ENCODE results near the gene COL6A1. TPM values are rescaled to one million over a fixed set of nuclear protein-coding genes. Genes with fewer than 3 reads are reported as not detected.

The COL6A1 gene
- total RNA-seq, 1 donor = 538 TPM

DNA sequence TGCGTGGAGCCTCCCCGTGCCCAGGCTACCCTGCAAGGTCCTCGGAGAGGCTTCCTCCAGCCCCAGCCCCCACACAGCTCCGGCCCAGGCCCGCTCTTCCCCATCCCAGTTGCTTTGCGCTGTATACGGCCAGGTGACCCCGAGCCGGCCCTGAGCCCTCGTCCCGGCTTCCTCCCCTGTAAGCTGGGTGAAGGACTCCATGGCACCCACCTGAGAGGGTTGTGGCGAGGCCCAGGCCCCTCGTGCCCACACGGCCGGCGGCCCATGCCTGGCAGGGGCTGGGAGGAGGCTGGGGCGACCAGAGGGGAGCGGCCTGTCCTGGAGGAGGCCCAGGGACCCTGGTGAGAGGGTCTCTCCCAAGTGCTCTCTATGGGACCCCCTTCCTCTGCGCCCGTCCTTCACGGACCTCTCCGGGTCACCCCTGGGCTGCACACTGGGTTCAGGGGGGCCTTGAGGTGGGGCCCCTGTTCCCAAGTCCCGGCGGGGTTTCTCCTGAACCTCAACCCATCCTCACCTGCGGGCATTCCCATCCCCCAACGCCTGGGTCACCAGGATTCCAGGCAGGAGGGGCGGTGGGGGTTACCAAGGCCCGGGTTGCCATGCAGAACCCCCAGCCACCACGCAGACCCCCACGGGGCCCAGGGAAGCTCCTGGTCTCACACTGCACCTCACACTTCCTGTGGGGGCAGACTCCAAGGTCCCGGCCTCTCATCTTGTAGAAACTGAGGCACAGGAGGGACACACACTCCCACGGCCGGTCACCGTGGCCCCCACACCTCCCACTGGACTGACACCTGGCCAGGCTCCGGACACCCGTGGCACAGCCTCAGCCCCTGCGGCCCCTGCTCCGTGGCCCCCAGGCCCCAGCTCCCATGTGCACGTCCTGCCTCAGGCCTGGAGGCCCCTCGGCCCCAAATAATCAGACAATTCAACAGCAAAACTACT is 25.2 kb downstream of the COL6A1 start:
- TF ChIP-seq, protein P1, sequence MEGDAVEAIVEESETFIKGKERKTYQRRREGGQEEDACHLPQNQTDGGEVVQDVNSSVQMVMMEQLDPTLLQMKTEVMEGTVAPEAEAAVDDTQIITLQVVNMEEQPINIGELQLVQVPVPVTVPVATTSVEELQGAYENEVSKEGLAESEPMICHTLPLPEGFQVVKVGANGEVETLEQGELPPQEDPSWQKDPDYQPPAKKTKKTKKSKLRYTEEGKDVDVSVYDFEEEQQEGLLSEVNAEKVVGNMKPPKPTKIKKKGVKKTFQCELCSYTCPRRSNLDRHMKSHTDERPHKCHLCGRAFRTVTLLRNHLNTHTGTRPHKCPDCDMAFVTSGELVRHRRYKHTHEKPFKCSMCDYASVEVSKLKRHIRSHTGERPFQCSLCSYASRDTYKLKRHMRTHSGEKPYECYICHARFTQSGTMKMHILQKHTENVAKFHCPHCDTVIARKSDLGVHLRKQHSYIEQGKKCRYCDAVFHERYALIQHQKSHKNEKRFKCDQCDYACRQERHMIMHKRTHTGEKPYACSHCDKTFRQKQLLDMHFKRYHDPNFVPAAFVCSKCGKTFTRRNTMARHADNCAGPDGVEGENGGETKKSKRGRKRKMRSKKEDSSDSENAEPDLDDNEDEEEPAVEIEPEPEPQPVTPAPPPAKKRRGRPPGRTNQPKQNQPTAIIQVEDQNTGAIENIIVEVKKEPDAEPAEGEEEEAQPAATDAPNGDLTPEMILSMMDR (IDR thresholded peaks at IDR 0.05; ENCODE audit: insufficient read depth, low read depth, low read length) = no peak
- H3K4me3 ChIP-seq (ENCODE audit: low read depth, low read length) = no peak overlapping the region
- no peak for DNase-seq (ENCODE audit: low read depth)

DNA sequence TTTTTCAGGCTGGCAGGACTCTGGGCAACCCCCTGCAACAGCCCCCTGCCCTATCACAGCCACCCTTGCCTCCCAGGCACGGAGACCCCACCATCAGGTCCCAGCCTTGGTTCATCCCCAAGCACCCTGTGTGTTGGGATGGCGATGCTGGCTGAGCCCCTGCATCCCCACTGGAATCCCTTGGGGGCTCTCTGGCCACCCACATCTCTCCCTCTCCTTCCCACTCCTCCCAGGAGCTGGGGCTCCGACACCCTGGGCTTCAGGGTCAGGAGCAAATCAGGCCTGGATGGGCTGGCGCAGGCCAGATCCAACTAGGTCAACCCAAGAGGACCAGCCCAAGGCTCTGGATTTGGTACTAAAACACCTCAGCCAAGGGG is 25.9 kb downstream of the COL6A1 start:
- TF ChIP-seq, protein P1 (IDR thresholded peaks at IDR 0.05; ENCODE audit: insufficient read depth, low read depth, low read length) = no peak
- no peak for DNase-seq (ENCODE audit: low read depth)
- H3K4me3 ChIP-seq (ENCODE audit: low read depth, low read length) = no peak overlapping the region

DNA sequence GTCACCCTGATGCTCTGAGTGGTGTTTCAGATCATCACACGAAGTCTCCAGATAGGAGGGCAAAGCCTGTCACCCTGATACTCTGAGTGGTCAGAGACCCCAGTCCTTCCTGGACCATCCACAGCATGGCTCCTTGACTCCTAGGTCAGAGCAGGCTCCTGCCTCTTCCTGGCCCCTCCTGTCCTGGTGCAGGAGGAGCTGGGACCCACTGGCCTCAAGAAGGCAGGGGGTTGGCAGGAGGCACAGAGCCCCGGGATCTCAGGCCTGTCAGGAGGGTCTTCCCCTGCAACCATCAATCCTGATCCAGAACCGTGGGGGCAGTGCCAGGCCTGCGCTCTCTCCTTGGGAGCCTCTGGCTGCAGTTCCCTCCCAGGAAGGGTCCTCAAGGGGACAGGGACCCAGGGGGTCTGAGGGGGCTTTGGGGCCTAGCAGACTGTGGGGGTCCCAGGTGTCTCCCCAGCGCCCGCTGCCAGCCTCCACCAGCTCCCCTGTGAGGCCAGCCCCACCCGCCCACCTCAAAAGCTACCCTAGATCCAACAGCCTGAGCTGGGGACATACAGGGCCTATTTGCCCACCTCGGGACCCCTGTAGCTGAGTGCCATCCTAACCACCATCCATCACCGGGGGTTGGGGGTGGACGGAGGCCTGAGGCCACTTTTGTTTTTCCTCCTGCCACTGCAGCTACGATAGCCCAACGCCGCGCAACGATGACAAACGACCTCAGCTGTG is 27.5 kb downstream of the COL6A1 start:
- TF ChIP-seq, protein P1 (IDR thresholded peaks at IDR 0.05; ENCODE audit: insufficient read depth, low read depth, low read length) = no peak
- no peak overlapping the region for H3K4me3 ChIP-seq (ENCODE audit: low read depth, low read length)

GRCh38 chr21:46009951-46010705 is 28.6 kb downstream of the COL6A1 start:
- DNase-seq (ENCODE audit: low read depth) = no peak

More for the DNA sequence above, 27.5 kb downstream of the COL6A1 start:
- DNase-seq (ENCODE audit: low read depth) = no peak

GRCh38 chr21:46011267-46011967 is 29.8 kb downstream of the COL6A1 start:
- TF ChIP-seq, protein P1 (IDR thresholded peaks at IDR 0.05; ENCODE audit: insufficient read depth, low read depth, low read length) = no peak
- DNase-seq (ENCODE audit: low read depth) = no peak

More at GRCh38 chr21:46009951-46010705, 28.6 kb downstream of the COL6A1 start:
- TF ChIP-seq, protein P1 (IDR thresholded peaks at IDR 0.05; ENCODE audit: insufficient read depth, low read depth, low read length) = no peak
- H3K4me3 ChIP-seq (ENCODE audit: low read depth, low read length) = no peak overlapping the region

GRCh38 chr21:46012154-46012553 is 30.6 kb downstream of the COL6A1 start:
- TF ChIP-seq, protein P1 (IDR thresholded peaks at IDR 0.05; ENCODE audit: insufficient read depth, low read depth, low read length) = no peak
- H3K4me3 ChIP-seq (ENCODE audit: low read depth, low read length) = no peak overlapping the region
- DNase-seq (ENCODE audit: low read depth) = no peak

More at GRCh38 chr21:46011267-46011967, 29.8 kb downstream of the COL6A1 start:
- no peak overlapping the region for H3K4me3 ChIP-seq (ENCODE audit: low read depth, low read length)

All from fibroblast of villous mesenchyme (primary cell).